Erythroblast (primary cell): ENCODE measurements around the gene C19orf47.

ENCODE experiments used
- GATA1 ChIP-seq: IDR thresholded peaks from 2 replicates; pipeline ENCODE4 v1.6.1; 2011; ENCODE audit warnings: low read depth, mild to moderate bottlenecking, control low read depth, low read length, moderate library complexity
- POLR2A ChIP-seq: IDR thresholded peaks from 2 replicates; pipeline ENCODE4 v1.6.1; 2011; ENCODE audit warnings: mild to moderate bottlenecking, low read length

GRCh38 chr19:40294560-40294959, 53.6 kb downstream of the C19orf47 start:
- TF ChIP-seq POLR2A (no peak), GATA1 (no peak)
